GM21528 (cell line): ENCODE measurements around the gene CHKA.
A peak's percentile ranks its signal among the peaks of the same experiment; 100 is the strongest.

Experiments
- ATAC-seq: cut with Tn5 transposase; IDR thresholded peaks from one replicate; pipeline ENCODE4 v1.9.1; 2021; ENCODE audit warnings: mild to moderate bottlenecking, moderate library complexity; ENCODE audit not compliant: unreplicated experiment, low FRiP score

CHKA gene

GRCh38 chr11:68049509-68050370 lies 71.4 kb downstream of the CHKA start:
- ATAC-seq: no peak

GRCh38 chr11:68048681-68049508 lies 72.3 kb downstream of the CHKA start:
- no peak for ATAC-seq

DNA sequence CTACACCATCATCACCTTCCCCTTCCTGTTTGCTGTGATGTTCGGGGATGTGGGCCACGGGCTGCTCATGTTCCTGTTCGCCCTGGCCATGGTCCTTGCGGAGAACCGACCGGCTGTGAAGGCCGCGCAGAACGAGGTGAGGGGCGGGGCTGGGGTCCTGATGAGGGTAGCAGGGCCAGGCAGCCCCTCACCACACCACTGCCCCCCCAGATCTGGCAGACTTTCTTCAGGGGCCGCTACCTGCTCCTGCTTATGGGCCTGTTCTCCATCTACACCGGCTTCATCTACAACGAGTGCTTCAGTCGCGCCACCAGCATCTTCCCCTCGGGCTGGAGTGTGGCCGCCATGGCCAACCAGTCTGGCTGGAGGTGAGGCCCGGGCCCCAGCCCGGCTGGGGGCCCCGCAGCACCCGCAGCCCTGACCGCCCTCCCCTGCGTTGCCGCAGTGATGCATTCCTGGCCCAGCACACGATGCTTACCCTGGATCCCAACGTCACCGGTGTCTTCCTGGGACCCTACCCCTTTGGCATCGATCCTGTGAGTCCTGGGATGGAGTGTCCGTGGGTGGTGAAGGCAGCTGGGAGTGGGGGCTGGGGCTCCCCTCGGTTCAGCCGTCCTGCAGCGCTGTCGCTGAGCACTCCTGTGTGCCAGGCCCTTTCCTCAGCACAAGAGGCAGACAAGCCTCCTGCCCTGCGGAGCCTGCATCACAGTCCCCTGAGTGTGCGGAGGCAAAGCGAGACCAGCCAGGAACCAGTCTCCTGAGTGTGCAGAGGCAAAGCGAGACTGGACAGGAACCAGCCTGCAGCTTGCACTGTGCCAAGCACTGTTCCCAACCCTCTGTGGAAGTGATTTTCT lies 73.5 kb downstream of the CHKA start:
- no peak for ATAC-seq

- ATAC-seq: no peak
Measured at GRCh38 chr11:68044898-68045351, 76.3 kb downstream of the CHKA start.

DNA sequence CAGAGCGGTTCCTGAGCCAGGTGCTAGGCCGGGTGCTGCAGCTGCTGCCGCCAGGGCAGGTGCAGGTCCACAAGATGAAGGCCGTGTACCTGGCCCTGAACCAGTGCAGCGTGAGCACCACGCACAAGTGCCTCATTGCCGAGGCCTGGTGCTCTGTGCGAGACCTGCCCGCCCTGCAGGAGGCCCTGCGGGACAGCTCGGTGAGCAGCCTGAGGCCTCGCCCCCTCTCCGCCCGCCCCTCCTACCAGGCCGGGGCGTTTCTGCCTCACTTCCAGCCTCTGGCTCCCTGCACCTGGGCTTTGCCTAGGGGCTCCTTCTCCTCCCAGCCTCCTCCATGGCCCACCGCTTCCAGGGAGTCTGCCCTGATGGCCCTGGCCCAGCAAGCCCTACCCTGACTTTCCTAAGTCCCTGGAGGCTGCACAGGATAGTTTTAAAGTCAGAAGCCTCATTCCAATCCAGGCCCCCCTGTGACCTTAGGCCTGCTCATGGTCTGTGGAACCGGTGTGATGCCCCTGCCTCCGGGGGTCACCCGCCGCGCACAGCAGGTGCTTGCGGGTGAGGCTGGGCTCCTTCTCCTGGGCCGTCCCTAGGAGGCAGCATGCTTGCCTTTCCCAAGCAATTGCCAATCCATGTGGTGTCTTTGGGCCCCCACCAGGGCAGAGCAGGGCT lies 76.9 kb downstream of the CHKA start:
- ATAC-seq: no peak

DNA sequence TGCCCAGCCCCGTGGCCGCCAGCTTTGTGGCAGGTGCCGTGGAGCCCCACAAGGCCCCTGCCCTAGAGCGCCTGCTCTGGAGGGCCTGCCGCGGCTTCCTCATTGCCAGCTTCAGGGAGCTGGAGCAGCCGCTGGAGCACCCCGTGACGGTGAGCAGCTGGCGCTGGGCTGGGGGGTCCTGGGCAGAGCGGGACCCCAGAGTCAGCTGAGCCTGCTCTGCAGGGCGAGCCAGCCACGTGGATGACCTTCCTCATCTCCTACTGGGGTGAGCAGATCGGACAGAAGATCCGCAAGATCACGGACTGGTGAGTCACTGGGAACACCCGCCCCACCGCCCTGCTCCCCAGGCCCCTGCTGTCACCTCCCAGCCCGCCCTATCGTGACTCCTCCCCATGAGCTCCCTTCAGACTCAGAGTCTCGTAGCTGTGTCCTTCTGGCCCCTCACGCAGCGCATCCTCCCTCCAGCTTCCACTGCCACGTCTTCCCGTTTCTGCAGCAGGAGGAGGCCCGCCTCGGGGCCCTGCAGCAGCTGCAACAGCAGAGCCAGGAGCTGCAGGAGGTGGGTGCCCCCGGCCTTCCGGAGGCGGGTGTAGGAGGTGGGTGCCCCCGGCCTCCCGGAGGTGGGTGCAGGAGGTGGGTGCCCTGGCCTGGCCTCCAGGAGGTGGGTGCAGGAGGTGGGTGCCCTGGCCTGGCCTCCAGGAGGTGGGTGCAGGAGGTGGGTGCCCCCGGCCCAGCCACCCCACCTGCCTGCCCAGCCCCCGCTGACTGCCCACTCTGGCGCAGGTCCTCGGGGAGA lies 77.6 kb downstream of the CHKA start:
- no peak for ATAC-seq

GRCh38 chr11:68043029-68043348 lies 78.2 kb downstream of the CHKA start:
- ATAC-seq: no peak

GRCh38 chr11:68042219-68043028 lies 78.8 kb downstream of the CHKA start:
- no peak for ATAC-seq

GRCh38 chr11:68041617-68042218 lies 79.5 kb downstream of the CHKA start:
- ATAC-seq: no peak

DNA sequence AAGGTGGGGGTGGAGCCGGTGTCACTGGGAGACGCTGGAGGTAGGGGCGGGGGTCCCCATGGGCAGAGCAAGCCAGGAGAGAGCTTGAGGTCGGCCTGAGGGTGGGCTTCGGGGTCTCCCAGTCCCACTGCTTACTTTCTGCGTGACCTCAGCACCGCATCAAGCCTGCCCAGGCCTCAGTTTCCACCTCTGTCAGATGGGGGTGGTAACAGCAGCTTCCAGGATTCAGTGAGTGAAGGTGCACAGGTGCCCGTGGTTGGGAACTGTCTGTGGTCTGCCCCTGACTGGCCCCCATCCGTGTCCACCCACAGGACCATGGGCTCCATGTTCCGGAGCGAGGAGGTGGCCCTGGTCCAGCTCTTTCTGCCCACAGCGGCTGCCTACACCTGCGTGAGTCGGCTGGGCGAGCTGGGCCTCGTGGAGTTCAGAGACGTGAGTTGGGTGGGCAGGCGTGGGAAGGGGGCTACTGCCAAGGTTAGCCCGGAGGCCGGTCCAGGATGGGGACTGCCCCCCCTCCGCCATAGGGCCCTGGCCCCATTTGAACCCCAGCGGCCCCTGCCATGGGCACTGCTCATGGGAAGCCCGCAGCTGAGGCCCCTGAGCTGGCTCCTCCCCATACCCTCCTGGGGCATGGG lies 80.1 kb downstream of the CHKA start:
- ATAC-seq: no peak

DNA sequence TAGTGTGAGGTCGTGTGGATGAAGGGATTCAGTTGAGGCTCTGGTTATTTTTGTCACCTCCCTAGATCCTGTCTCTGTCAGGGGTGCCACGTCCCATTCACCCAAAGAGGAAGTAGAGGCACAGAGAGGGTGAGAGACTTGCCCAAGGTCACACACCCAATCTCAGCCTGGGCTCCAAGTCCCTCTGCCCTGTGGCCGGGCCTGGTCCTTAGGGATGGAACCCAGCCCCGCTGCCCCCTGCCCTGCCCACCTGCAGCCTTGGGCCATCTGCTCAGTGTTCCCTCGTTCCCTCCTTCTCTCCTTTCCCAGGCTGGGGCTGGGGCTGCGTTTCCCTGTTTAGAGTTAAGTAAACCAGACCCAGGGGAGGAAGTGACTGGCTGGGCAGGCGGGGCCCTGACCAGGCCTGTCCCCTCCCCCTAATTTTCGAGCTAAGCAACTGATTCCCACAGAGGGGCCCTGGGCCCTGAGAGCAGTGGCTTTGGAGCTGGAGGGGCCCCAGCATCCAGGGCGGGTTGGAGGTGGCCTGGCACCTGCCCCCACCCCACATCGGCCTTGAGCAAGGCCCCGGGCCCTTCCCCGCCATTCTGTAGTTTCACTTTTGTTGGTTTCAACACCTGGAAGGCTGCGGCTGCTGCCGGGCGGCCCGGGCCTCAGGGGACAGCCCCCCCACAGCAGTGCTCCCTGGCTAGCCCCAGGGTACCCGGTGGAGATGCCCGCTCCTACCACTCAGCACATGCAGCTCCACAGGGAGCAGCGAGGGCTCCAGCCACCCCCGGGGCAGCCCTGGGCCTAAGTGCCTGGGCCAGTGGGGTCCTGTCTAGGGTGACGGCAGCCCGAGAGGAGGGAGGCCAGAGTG lies 80.9 kb downstream of the CHKA start:
- ATAC-seq: peak; percentile 42

DNA sequence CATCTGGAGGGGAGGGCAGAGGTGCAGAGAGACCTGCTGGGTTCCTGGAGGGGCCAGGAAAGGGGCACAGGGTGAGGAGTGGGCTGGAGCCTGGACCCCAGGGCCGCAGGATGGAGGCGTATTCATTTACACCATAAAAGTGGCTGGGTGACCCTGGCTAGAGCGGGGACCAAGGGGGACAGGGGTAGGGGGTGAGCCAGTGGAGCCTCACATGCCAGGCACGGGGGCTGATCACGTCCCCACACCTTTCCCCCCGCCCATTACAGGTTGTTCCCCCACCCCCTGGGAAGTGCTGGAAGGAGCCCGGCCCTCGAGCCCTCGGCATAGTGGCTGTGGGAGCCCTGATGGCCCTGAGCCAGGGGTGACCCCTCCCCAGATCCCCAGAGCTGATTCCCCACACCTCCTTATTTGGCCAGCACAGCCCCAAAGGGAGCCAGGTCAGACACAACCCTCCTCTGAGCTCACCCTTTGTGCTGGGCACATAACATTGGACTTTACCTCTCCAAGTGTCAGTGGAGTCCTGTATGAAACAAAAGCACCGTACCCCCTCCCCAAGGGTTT lies 81.6 kb downstream of the CHKA start:
- ATAC-seq: no peak

DNA sequence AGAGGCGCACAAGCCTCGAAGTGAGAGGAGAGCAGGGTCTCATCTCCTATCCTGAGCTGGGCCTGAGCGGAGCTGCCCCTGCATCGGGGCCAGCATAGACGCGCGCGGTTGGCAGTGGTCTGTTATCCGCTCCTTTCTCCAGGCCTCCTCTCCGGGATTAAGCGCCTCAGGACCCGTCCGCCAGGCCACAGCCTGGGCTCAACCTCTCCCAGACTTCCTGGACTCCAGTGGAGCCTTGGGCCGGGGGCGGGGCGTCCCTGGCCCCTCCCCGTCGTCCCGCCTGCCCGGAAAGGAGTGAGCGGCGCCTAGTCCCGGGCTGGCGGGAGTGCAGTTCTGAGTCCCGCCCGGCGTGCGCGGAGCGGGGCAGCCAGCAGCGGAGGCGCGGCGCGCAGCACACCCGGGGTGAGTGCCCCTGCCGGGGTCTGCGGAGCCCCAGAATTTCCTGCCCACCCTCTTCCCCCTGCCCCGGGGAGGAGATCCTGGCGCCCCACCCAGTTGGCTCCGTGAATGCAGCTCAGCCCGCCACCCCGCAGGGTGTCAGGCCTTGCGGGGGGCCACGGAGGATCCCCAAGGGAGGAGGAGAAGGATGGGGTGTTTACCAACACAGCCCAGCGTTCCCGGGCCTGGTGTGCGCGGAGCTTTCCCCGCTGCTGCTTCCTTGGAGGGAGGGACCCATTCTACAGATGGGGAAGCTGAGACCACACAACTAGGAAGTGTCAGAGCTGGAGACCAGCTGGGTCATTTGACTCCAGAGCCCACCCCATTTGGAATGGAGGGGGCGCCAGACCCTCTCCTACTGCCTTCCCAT lies 82.3 kb downstream of the CHKA start, which contains the start of gene TCIRG1:
TCIRG1 (plus strand) TSS at position 308 of the 808 bp plus-strand sequence. CDS start 2,247 bp downstream, outside the sequence.
- no peak for ATAC-seq

DNA sequence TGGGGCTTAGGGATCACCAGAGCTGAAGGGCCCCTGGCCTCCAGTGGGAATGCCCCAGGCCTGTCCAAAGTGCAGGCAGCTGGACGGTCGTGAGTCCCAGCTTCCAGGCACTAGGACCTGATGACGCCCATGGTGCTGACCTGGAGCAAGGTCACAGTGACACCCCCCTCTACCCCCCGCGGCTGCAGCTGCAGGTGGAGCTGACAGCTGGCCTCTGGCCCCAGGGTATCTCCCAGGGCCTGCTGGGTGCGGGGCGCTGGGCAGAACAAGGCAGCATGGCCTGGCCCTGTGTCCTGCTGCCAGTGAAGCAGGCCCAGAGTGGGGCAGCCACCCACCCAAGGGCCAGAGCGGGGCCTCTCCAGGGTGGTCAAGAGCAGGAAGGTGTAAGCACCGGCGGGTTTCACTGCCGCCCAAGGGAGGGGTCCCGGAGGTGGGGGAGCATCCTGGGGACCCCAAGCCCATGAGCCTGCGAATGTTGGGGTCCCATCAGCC lies 82.9 kb downstream of the CHKA start:
- ATAC-seq: no peak

DNA sequence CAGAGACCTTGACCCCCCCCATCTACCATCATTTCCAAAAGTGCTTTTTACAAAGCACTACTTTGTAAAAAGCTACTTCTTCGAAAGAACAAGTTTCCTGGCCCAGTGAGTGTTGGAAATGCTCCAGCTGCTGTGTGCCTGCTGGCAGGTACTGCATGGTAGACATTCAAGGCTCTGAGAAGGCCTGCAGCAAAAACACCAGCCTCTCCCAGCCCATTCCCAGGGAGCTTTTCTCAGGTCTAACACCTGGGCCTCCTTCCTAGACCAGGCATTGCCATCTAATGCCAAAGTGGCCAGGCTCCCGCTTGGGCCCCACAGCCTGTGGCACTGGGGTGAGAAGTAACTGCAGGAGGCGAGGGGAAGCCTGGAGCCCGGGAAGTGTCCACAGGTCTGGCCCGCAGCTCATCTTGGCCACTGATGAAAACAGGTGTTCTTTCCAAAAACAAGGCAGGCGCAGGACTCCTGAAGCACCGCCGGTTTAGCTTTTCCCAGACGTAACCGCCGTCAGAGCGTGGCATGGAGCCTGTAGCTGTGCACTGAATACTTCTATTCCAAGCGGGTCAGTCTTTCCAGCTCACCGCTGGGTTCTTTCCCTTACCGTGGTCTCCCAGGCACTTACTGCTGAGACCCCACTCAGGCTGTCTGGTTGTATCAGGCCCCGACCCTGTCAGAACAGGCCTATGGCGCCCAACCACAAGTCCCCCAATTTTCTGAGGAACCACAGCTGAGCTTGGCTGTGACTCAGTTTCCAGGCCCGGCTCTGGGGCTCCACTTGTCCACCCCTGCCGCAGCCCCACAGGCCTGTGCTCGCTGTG lies 83.6 kb downstream of the CHKA start:
- ATAC-seq: no peak
